Measurements from ENCODE around the gene LAMC2. TPM values are rescaled to one million over a fixed set of nuclear protein-coding genes. Genes with fewer than 3 reads are reported as not detected.

The LAMC2 gene
- total and polyA plus RNA-seq, 10 of the 15 experiments (the other 5 are each of a cell fraction or from before 2014, with no cell fraction given): 0.27 to 1.5 (median 0.92) TPM

DNA sequence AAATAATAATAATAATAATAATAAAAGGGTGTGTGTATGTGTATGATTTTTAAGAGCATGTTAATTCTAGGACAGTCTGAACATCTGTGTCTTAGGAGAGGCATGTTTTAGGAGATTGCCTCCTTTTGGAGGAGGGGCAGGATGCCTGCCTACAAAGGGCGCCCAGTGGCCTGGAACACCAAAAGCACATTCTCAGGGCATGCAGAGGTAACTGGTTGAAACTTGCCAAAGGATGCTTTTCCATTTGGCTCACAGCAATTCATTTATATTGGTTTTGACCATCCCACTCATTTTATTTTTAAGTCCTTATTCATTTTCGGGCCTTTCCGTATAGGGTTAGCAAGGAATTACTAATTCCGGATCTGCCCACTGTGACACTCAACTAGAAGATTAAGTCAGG lies 21.1 kb upstream of the LAMC2 start:
- Histone ChIP-seq H3K27ac (ENCODE audit: control insufficient read depth, insufficient read depth) (no peak overlapping the region), H3K4me3 (no peak overlapping the region), H3K9ac (ENCODE audit: control insufficient read depth, insufficient read depth, low read length) (no peak overlapping the region), H4K20me1 (ENCODE audit: control insufficient read depth, insufficient read depth) (no peaks in the 10 kb centered on the region), H3K36me3 (ENCODE audit: control insufficient read depth in 2 of 2, insufficient read depth in 2 of 2, low read length in 1 of 2) (no peaks in the 10 kb centered on the region), H3K4me1 (ENCODE audit: control insufficient read depth, insufficient read depth, low read length) (no peaks in the 10 kb centered on the region), H3K9me3 (replicated peaks; ENCODE audit: control insufficient read depth, insufficient read depth, low read length) (no peaks in the 10 kb centered on the region), H3K27me3 (replicated peaks in 1 of 2; ENCODE audit: control insufficient read depth in 2 of 2, insufficient read depth in 2 of 2, low read length in 1 of 2) (no peaks in the 10 kb centered on the region), H3K79me2 (ENCODE audit: control insufficient read depth, insufficient read depth, low read length) (no peaks in the 10 kb centered on the region), H3K4me2 (ENCODE audit: control insufficient read depth, insufficient read depth) (no peak overlapping the region), H2AFZ (ENCODE audit: control insufficient read depth, low read depth, low read length) (no peak overlapping the region)
- intact Hi-C loops (cut with micrococcal nuclease; ENCODE audit: unreplicated experiment) (no loop called here), in situ Hi-C loops (cut with MboI) (no loop called here)
- no peak for FAIRE-seq
- ChIA-PET POLR2A (no interaction called here), CTCF (no interaction called here), RAD21 (ENCODE audit: unreplicated experiment) (no interaction called here), SMC1A (ENCODE audit: uncharacterized antibody, unreplicated experiment) (no interaction called here)
- 77% methylated on average over 4 of the region's 4 CpGs for WGBS (ENCODE audit: insufficient coverage, insufficient replicate concordance, low lambda C conversion rate, missing lambda C conversion rate)
- BruUV-seq (replicated peaks): no TSS peak
- ATAC-seq: no peak
- DNase-seq (ENCODE audit: low read depth, low spot score): no peak
- no peak for TF ChIP-seq NFXL1 (IDR thresholded peaks at IDR 0.05; ENCODE audit: borderline replicate concordance)
- TF ChIP-seq, protein P1, sequence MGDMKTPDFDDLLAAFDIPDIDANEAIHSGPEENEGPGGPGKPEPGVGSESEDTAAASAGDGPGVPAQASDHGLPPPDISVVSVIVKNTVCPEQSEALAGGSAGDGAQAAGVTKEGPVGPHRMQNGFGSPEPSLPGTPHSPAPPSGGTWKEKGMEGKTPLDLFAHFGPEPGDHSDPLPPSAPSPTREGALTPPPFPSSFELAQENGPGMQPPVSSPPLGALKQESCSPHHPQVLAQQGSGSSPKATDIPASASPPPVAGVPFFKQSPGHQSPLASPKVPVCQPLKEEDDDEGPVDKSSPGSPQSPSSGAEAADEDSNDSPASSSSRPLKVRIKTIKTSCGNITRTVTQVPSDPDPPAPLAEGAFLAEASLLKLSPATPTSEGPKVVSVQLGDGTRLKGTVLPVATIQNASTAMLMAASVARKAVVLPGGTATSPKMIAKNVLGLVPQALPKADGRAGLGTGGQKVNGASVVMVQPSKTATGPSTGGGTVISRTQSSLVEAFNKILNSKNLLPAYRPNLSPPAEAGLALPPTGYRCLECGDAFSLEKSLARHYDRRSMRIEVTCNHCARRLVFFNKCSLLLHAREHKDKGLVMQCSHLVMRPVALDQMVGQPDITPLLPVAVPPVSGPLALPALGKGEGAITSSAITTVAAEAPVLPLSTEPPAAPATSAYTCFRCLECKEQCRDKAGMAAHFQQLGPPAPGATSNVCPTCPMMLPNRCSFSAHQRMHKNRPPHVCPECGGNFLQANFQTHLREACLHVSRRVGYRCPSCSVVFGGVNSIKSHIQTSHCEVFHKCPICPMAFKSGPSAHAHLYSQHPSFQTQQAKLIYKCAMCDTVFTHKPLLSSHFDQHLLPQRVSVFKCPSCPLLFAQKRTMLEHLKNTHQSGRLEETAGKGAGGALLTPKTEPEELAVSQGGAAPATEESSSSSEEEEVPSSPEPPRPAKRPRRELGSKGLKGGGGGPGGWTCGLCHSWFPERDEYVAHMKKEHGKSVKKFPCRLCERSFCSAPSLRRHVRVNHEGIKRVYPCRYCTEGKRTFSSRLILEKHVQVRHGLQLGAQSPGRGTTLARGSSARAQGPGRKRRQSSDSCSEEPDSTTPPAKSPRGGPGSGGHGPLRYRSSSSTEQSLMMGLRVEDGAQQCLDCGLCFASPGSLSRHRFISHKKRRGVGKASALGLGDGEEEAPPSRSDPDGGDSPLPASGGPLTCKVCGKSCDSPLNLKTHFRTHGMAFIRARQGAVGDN (IDR thresholded peaks at IDR 0.05): no peak
- no peak for TF ChIP-seq NFYA (IDR thresholded peaks at IDR 0.05; ENCODE audit: borderline replicate concordance, low read depth, low read length)
- TF ChIP-seq ZBTB4 (CRISPR knock-in tag; IDR thresholded peaks at IDR 0.05): no peak
- no peak for TF ChIP-seq CUX1 (IDR thresholded peaks at IDR 0.05; ENCODE audit: insufficient replicate concordance, low read depth, low read length)
- TF ChIP-seq, protein P2, sequence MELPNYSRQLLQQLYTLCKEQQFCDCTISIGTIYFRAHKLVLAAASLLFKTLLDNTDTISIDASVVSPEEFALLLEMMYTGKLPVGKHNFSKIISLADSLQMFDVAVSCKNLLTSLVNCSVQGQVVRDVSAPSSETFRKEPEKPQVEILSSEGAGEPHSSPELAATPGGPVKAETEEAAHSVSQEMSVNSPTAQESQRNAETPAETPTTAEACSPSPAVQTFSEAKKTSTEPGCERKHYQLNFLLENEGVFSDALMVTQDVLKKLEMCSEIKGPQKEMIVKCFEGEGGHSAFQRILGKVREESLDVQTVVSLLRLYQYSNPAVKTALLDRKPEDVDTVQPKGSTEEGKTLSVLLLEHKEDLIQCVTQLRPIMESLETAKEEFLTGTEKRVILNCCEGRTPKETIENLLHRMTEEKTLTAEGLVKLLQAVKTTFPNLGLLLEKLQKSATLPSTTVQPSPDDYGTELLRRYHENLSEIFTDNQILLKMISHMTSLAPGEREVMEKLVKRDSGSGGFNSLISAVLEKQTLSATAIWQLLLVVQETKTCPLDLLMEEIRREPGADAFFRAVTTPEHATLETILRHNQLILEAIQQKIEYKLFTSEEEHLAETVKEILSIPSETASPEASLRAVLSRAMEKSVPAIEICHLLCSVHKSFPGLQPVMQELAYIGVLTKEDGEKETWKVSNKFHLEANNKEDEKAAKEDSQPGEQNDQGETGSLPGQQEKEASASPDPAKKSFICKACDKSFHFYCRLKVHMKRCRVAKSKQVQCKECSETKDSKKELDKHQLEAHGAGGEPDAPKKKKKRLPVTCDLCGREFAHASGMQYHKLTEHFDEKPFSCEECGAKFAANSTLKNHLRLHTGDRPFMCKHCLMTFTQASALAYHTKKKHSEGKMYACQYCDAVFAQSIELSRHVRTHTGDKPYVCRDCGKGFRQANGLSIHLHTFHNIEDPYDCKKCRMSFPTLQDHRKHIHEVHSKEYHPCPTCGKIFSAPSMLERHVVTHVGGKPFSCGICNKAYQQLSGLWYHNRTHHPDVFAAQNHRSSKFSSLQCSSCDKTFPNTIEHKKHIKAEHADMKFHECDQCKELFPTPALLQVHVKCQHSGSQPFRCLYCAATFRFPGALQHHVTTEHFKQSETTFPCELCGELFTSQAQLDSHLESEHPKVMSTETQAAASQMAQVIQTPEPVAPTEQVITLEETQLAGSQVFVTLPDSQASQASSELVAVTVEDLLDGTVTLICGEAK (IDR thresholded peaks at IDR 0.05; ENCODE audit: borderline replicate concordance): no peak
